Activated CD4-positive, alpha-beta memory T cell treated with anti-CD3 and anti-CD28 coated beads for 36 hours (primary cell): ENCODE results near the gene EXOC8. TPM values are rescaled to one million over a fixed set of nuclear protein-coding genes. Genes with fewer than 3 reads are reported as not detected.

Source experiments
- CTCF ChIA-PET: fragments of 350-600 bp; sonication (Branson Sonifier 250); formaldehyde crosslinking; loops from one replicate; lab custom pipeline; 2021; ENCODE audit warnings: antibody characterized with exemption, inconsistent platforms; lab: Charles Lee
- POLR2A ChIA-PET: fragments of 350-600 bp; sonication (Branson Sonifier 250); formaldehyde crosslinking; loops from one replicate; lab custom pipeline; 2021; ENCODE audit warnings: antibody characterized with exemption; lab: Charles Lee
- DNase-seq: peaks from one replicate; pipeline ENCODE4 v3.0.0-alpha.2; 2020
- H3K27ac Mint-ChIP-seq: one replicate; pipeline ENCODE4 v1.8.0; 2021; ENCODE audit warnings: mixed read lengths
- H3K27me3 Mint-ChIP-seq: one replicate; pipeline ENCODE4 v1.8.0; 2021; ENCODE audit warnings: mixed read lengths
- H3K36me3 Mint-ChIP-seq: one replicate; pipeline ENCODE4 v1.8.0; 2021; ENCODE audit warnings: mixed read lengths
- H3K4me1 Mint-ChIP-seq: one replicate; pipeline ENCODE4 v1.8.0; 2021; ENCODE audit warnings: low read depth, mixed read lengths
- H3K4me3 Mint-ChIP-seq: one replicate; pipeline ENCODE4 v1.8.0; 2021; ENCODE audit warnings: mild to moderate bottlenecking, mixed read lengths
- H3K9me3 Mint-ChIP-seq: one replicate; pipeline ENCODE4 v1.8.0; 2021; ENCODE audit warnings: mixed read lengths
- intact Hi-C: fragments of 100-400 bp; cut with micrococcal nuclease; formaldehyde crosslinking; loops from one replicate; pipeline ENCODE4 v1.15.1; 2023
- total RNA-seq, 2 experiments: library from RNA; stranded (reverse); gene quantifications; one replicate each; pipeline ENCODE4 v1.2.3, GENCODE V29; 2021

The EXOC8 gene
- total RNA-seq, 2 experiments from 2014 or later: 14.4 to 15.2 TPM

DNA sequence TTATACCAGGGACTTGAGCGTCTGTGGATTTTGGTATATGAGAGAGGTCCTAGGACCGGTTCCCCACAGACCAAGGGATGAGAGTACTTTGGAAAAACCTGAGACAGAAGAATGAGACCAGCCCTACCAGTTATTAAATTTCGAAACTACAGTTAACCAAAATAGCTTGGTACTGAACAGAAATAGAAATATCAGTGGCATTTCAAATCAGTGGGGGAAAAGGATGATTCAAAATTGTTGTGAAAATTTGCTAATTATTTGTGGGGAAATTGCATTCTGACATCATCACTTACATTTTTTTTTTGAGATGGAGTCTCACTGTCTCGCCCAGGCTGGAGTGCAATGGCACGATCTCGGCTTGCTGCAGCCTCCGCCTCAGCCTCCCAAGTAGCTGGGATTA, 8.2 kb downstream of the EXOC8 start:
- Mint-ChIP-seq H3K4me3 (no peak overlapping the region), H3K9me3 (no peaks in the 10 kb centered on the region), H3K36me3 (peaks cover 5% of the 10 kb centered on the region), H3K27ac (no peak overlapping the region), H3K27me3 (no peaks in the 10 kb centered on the region), H3K4me1 (peaks cover 28% of the 10 kb centered on the region)
- intact Hi-C loops: no loop called here
- POLR2A ChIA-PET: no interaction called here
- CTCF ChIA-PET: no interaction called here
- DNase-seq: no peak

DNA sequence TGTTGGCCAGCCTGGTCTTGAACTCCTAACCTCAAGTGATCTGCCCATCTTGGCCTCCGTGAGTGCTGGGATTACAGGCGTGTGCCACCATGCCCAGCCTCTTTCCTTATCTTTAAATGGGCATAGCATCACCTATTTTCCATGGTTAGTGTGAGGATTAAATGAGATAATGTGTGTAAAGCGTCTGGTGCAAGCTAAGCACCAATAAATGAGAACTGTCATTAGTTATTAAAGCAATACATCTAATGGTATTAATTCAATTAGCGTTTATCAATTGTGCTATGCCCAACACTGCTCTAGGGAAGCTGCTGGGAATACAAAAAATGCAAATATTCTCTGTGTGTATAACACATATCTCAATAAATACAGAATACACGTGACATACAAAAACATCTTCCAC, 10.0 kb downstream of the EXOC8 start:
- Mint-ChIP-seq H3K9me3 (no peaks in the 10 kb centered on the region), H3K4me1 (peaks cover 11% of the 10 kb centered on the region), H3K4me3 (no peak overlapping the region), H3K27ac (no peak overlapping the region), H3K36me3 (peaks cover under 1% of the 10 kb centered on the region), H3K27me3 (no peaks in the 10 kb centered on the region)
- CTCF ChIA-PET: no interaction called here
- POLR2A ChIA-PET: no interaction called here
- no peak for DNase-seq
- intact Hi-C loops: no loop called here

DNA sequence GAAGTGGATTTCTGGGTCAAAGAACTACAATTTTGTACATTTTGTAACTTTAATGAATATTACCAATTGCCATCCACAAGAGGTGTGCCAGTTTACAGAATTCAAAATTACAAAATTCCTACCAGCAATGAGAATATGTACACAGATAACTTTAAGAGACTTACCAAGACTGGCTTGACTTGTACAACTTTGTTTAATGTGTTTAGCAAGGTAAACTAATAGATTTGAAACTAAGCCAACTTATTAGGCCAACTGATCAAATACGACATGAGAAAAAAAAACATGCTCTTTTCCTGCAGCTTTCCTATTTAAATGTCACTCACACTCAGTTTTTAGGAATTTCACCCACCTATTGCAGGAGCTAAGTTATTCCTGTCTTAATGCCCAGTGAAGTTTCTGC, 11.4 kb downstream of the EXOC8 start:
- DNase-seq: no peak
- no peaks in the 10 kb centered on the region for H3K9me3 Mint-ChIP-seq
- H3K36me3 Mint-ChIP-seq: no peaks in the 10 kb centered on the region
- H3K27ac Mint-ChIP-seq: no peak overlapping the region
- H3K4me3 Mint-ChIP-seq: no peak overlapping the region
- H3K27me3 Mint-ChIP-seq: no peaks in the 10 kb centered on the region
- CTCF ChIA-PET: no interaction called here
- POLR2A ChIA-PET: no interaction called here
- intact Hi-C loops: no loop called here
- H3K4me1 Mint-ChIP-seq: peaks cover 3% of the 10 kb centered on the region

DNA sequence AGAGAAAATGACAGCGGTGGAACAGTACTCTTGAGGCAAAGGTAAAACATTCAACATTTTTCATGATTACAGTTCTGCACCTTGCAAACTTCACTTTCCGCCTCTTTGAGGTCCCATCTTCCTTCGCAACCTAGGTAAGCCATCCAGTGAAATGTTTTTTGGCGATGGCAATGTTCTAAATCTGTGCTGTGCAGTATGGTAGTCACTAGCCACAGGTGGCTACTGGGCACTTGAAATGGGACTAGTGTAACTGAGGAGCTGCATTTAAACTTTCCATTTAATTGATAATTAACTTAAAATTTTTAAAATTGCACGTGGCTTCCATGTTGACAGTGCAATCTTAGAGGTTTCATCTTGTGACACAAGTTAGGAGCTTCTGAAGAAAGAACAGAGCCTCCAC, 13.0 kb downstream of the EXOC8 start:
- peaks cover 3% of the 10 kb centered on the region for H3K4me1 Mint-ChIP-seq
- ChIA-PET POLR2A (no interaction called here), CTCF (interaction anchor here (0.9 to 1.5 kb wide), 2 partner anchors 9 to 278 kb away, joined by 3 to 8 read pairs; no protein-coding TSS in a partner anchor)
- H3K9me3 Mint-ChIP-seq: no peaks in the 10 kb centered on the region
- no peak overlapping the region for H3K4me3 Mint-ChIP-seq
- intact Hi-C loops: no loop called here
- no peak overlapping the region for H3K27ac Mint-ChIP-seq
- no peaks in the 10 kb centered on the region for H3K27me3 Mint-ChIP-seq
- H3K36me3 Mint-ChIP-seq: no peaks in the 10 kb centered on the region
- no peak for DNase-seq

DNA sequence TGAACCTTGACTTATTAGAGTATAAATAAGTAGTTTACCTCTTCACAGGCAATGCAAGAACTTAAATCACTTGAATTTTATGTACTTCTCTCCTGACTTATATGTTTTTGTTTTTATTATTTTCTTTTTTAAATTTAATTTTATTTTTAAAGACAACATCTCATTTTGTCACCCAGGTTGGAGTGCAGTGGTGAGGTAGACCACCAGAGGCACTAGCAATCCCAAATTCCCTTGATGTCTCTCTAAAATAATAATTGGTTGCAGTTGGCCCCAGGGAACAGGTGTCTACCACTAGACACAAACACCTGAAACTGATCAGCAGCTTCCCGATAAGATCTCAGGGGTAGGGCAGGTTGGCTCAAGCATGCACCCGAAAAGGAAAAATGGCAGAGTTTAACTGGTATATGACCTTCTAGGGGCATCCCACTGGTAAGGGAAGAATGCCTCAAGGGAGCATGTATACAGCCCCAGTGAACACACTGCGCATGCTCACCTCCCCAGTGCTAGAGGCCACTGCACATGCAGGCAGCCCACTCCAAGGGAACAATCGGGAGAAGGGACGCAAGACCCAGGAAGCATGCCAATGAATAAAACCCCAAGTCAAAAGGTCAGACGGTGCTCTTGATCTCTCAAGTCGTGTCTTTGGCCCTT, 14.6 kb downstream of the EXOC8 start:
- intact Hi-C loops: no loop called here
- no peaks in the 10 kb centered on the region for H3K27me3 Mint-ChIP-seq
- ChIA-PET POLR2A (no interaction called here), CTCF (no interaction called here)
- H3K4me3 Mint-ChIP-seq: no peak overlapping the region
- no peaks in the 10 kb centered on the region for H3K4me1 Mint-ChIP-seq
- DNase-seq: no peak
- H3K9me3 Mint-ChIP-seq: no peaks in the 10 kb centered on the region
- no peak overlapping the region for H3K27ac Mint-ChIP-seq
- H3K36me3 Mint-ChIP-seq: no peaks in the 10 kb centered on the region

DNA sequence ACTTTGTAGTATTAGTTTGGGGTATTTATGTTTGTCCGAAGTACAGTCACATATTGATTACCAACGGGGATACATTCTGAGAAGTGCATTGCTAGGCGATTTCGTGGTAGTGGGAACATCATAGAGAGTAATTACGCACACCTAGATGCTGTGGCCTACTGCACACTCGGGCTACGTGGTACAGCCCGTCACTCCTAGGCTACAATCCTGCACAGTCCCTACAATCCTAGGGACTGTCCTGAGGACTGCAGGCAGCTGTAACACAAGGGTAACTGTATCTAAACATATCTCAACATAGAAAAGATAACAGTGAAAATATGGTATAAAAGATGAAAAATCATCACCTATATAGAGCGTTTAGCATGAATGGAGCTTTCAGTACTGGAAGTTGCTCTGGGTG, 18.6 kb downstream of the EXOC8 start:
- CTCF ChIA-PET: no interaction called here
- Mint-ChIP-seq H3K9me3 (no peaks in the 10 kb centered on the region), H3K27ac (no peak overlapping the region), H3K4me3 (no peak overlapping the region), H3K4me1 (no peaks in the 10 kb centered on the region), H3K27me3 (no peaks in the 10 kb centered on the region), H3K36me3 (no peaks in the 10 kb centered on the region)
- POLR2A ChIA-PET: no interaction called here
- DNase-seq: no peak
- intact Hi-C loops: no loop called here

DNA sequence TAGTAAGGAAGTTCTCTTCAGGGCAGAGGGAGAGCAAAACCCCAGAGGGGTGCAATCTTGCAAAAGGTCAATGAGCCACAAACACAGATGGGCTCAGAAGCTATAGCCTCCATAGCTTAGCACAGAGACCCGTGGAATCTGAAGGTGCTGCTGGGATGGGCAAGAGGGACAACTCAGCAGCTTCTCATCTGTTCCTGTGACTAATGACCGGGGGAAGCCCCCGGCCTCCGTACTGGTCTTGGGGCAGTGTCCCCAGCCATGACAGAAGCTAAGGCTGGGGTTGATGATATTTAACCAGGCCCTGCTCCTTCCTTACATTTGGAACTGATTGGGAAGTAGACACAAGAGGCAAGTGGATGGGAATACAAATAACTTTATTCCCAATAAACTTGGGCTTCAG, 19.1 kb downstream of the EXOC8 start:
- no peak overlapping the region for H3K4me3 Mint-ChIP-seq
- H3K9me3 Mint-ChIP-seq: no peaks in the 10 kb centered on the region
- H3K36me3 Mint-ChIP-seq: no peaks in the 10 kb centered on the region
- no peak for DNase-seq
- H3K27me3 Mint-ChIP-seq: no peaks in the 10 kb centered on the region
- ChIA-PET CTCF (no interaction called here), POLR2A (no interaction called here)
- intact Hi-C loops: no loop called here
- no peaks in the 10 kb centered on the region for H3K4me1 Mint-ChIP-seq
- no peak overlapping the region for H3K27ac Mint-ChIP-seq

DNA sequence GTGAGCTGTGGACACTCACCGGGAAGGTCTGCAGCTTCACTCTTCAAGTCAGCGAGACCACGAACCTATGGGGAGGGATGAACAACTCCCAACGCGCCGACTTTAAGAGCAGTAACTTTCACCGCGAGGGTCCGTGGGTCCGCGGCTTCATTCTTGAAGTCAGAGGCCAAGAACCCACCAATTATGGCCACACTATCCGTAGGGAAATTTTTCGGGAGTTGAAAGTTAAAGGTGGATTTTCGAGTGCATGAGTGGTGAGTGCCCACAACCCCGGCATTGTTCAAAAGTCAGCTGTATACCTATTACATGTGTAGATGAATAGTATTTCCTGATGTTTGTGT, 19.7 kb downstream of the EXOC8 start:
- POLR2A ChIA-PET: no interaction called here

DNA sequence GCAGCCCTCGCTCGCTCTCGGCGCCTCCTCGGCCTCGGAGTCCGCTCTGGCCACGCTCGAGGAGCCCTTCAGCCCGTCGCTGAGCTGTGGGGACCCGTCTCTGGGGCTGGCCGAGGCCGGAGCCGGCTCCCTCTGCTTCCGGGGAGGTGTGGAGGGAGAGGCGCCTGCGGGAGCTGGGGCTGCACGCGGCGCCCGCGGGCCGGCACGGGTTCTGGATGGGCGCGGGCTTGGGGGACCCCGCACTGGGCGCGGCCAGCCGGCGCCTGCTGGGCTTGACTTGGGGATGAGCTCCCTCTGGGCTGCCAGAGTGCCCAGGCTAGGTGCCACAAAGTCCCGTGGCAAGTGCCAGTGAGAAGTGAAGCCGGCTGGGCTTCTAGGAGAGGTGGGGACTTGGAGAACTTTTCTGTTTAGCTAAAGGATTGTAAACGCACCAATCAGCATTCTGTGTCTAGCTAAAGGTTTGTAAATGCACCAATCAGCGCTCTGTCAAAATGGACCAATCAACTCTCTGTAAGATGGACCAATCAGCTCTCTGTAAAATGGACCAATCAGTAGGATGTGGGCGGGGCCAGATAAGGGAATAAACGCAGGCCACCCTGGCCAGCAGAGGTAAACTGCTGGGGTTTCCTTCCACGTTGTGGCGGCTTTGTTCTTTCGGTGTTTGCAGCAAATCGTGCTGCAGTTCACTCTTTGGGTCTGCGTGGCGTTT, 20.2 kb downstream of the EXOC8 start:
- Mint-ChIP-seq H3K27ac (no peak overlapping the region), H3K27me3 (no peaks in the 10 kb centered on the region), H3K4me1 (no peaks in the 10 kb centered on the region), H3K36me3 (no peaks in the 10 kb centered on the region), H3K9me3 (no peaks in the 10 kb centered on the region), H3K4me3 (no peak overlapping the region)
- POLR2A ChIA-PET: no interaction called here
- CTCF ChIA-PET: interaction anchor here (0.9 to 1.9 kb wide), 4 partner anchors 17 to 274 kb away, joined by 3 to 6 read pairs (median 4); no protein-coding TSS in a partner anchor
- DNase-seq: no peak
- intact Hi-C loops: no loop called here

More for the DNA sequence above, 19.7 kb downstream of the EXOC8 start:
- Mint-ChIP-seq H3K27me3 (no peaks in the 10 kb centered on the region), H3K4me1 (no peaks in the 10 kb centered on the region), H3K36me3 (no peaks in the 10 kb centered on the region), H3K27ac (no peak overlapping the region), H3K4me3 (no peak overlapping the region), H3K9me3 (no peaks in the 10 kb centered on the region)
- DNase-seq: no peak
- intact Hi-C loops: no loop called here
- CTCF ChIA-PET: interaction anchor here (1.0 to 1.9 kb wide), 2 partner anchors 16 to 274 kb away, joined by 3 to 6 read pairs; no protein-coding TSS in a partner anchor

DNA sequence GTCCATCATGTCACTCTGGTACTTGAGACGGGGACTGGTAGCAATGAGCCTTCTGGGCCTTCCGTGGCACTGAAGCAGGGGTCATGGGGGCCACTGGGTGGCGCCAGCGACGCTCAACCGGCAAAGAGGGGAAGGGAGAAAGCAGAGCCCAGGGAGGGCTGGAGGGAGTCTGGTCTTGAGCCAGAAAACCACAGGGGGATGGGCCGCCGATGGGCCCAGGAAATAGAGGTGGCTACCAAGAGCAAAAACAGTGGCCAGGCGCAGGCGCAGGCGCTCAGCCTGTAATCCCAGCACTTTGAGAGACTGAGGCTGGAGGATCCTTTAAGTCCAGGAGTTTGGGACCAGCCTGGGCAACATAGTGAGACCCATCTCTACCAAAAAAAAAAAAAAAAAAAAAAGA, 21.8 kb downstream of the EXOC8 start:
- POLR2A ChIA-PET: no interaction called here
- no peaks in the 10 kb centered on the region for H3K9me3 Mint-ChIP-seq
- peak; percentile 64 for DNase-seq
- H3K4me1 Mint-ChIP-seq: no peaks in the 10 kb centered on the region
- CTCF ChIA-PET: interaction anchor here (0.7 to 1.9 kb wide), 13 partner anchors 9 to 305 kb away, joined by 3 to 8 read pairs (median 5); partner anchors contain the start of gene EXOC8
- H3K36me3 Mint-ChIP-seq: no peaks in the 10 kb centered on the region
- intact Hi-C loops: loop anchor here (1.0 kb wide), 1 partner anchor 288 kb away; no protein-coding TSS in a partner anchor
- H3K27ac Mint-ChIP-seq: no peak overlapping the region
- H3K27me3 Mint-ChIP-seq: no peaks in the 10 kb centered on the region
- H3K4me3 Mint-ChIP-seq: no peak overlapping the region

DNA sequence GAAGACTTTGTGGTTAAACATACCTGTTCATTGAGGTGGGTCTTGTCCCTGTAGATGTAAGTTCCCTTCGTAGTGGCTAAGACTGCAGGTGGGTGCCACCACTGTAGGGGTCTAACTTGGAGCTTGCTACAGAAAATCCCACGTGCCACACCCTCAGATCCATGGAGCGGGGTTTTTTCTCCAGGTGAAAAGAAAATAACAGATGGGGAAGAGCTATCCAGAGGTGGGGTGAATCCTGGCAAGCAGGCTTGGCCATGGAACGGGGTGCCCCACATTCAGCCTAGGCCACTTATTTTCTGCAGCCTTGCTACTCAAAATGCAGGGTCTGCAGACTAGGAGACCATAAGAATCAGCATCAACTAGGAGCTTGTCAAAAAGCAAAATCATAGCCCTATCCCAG, 24.0 kb downstream of the EXOC8 start:
- Mint-ChIP-seq H3K27ac (no peak overlapping the region), H3K9me3 (no peaks in the 10 kb centered on the region), H3K4me3 (no peak overlapping the region), H3K36me3 (no peaks in the 10 kb centered on the region), H3K27me3 (no peaks in the 10 kb centered on the region), H3K4me1 (no peaks in the 10 kb centered on the region)
- CTCF ChIA-PET: no interaction called here
- no peak for DNase-seq
- POLR2A ChIA-PET: no interaction called here
- intact Hi-C loops: no loop called here

DNA sequence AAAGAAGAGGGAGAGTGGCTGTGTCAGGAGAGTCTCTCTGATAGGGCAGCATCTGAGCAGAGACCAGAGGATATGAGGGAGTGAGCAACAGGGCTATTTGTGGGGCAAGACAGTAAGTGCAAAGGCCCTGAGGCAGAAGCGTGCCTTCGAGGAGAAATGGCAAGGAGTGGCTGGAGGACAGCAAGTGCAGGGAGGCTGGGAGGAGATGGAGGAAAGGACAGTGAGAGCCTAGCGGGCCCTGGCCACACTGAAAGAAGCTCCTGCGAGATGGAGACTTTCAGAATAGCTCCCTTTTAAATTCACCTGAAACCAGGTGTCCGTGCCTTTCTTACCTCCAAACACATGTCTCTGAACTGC, 25.2 kb downstream of the EXOC8 start:
- Mint-ChIP-seq H3K9me3 (no peaks in the 10 kb centered on the region), H3K27me3 (no peaks in the 10 kb centered on the region)

More for the DNA sequence above, 25.2 kb downstream of the EXOC8 start:
- no peaks in the 10 kb centered on the region for H3K36me3 Mint-ChIP-seq
- no peak for DNase-seq
- ChIA-PET CTCF (no interaction called here), POLR2A (no interaction called here)
- H3K4me1 Mint-ChIP-seq: no peaks in the 10 kb centered on the region
- H3K27ac Mint-ChIP-seq: no peak overlapping the region
- intact Hi-C loops: no loop called here
- no peak overlapping the region for H3K4me3 Mint-ChIP-seq
